ENCODE data around the gene ADAM8. TPM values are rescaled to one million over a fixed set of nuclear protein-coding genes. Genes with fewer than 3 reads are reported as not detected.

The ADAM8 gene
- total and polyA plus RNA-seq, 2 donors: 8.3 to 19.2 TPM

GRCh38 chr10:133217800-133218589, 58.7 kb downstream of the ADAM8 start:
- peaks cover 0 to 2% of the 10 kb centered on the region in 2 donors for H3K9me3 ChIP-seq (ENCODE audit: control insufficient read depth in 2 of 2, insufficient read depth in 1 of 2, low read length in 1 of 2)
- H3K4me3 ChIP-seq (ENCODE audit: low read length in 2 of 2): no peak overlapping the region
- 93% methylated on average over 25 of the region's 25 CpGs for WGBS
- peaks cover 0 to 12% of the 10 kb centered on the region in 2 donors for H3K27me3 ChIP-seq (ENCODE audit: control insufficient read depth in 2 of 2, insufficient read depth in 1 of 2, low read length in 1 of 2)
- H3K36me3 ChIP-seq (ENCODE audit: control insufficient read depth in 2 of 2, insufficient read depth in 2 of 2, low read length in 1 of 2): no peaks in the 10 kb centered on the region
- DNase-seq (ENCODE audit: low read depth in 6 of 9, low spot score in 9 of 9): no peak
- no peaks in the 10 kb centered on the region for H3K4me1 ChIP-seq (ENCODE audit: control insufficient read depth in 2 of 2, insufficient read depth in 2 of 2, low read length in 2 of 2)
- no peak overlapping the region for H3K27ac ChIP-seq (ENCODE audit: low read depth in 1 of 2, low read length in 1 of 2)

GRCh38 chr10:133216776-133217175, 59.9 kb downstream of the ADAM8 start:
- WGBS: 88% methylated on average over 26 of the region's 26 CpGs
- H3K36me3 ChIP-seq (ENCODE audit: control insufficient read depth in 2 of 2, insufficient read depth in 2 of 2, low read length in 1 of 2): no peaks in the 10 kb centered on the region
- H3K4me1 ChIP-seq (ENCODE audit: control insufficient read depth in 2 of 2, insufficient read depth in 2 of 2, low read length in 2 of 2): no peaks in the 10 kb centered on the region
- peaks cover 0 to 2% of the 10 kb centered on the region in 2 donors for H3K9me3 ChIP-seq (ENCODE audit: control insufficient read depth in 2 of 2, insufficient read depth in 1 of 2, low read length in 1 of 2)
- peaks cover 0 to 12% of the 10 kb centered on the region in 2 donors for H3K27me3 ChIP-seq (ENCODE audit: control insufficient read depth in 2 of 2, insufficient read depth in 1 of 2, low read length in 1 of 2)
- H3K27ac ChIP-seq (ENCODE audit: low read depth in 1 of 2, low read length in 1 of 2): no peak overlapping the region
- no peak overlapping the region for H3K4me3 ChIP-seq (ENCODE audit: low read length in 2 of 2)
- no peak for DNase-seq (ENCODE audit: low read depth in 6 of 9, low spot score in 9 of 9)

- Histone ChIP-seq H3K9me3 (ENCODE audit: control insufficient read depth in 2 of 2, insufficient read depth in 1 of 2, low read length in 1 of 2) (peaks cover 0 to 2% of the 10 kb centered on the region in 2 donors), H3K4me1 (ENCODE audit: control insufficient read depth in 2 of 2, insufficient read depth in 2 of 2, low read length in 2 of 2) (no peaks in the 10 kb centered on the region), H3K27me3 (ENCODE audit: control insufficient read depth in 2 of 2, insufficient read depth in 1 of 2, low read length in 1 of 2) (peaks cover 0 to 8% of the 10 kb centered on the region in 2 donors), H3K4me3 (ENCODE audit: low read length in 2 of 2) (no peak overlapping the region), H3K36me3 (ENCODE audit: control insufficient read depth in 2 of 2, insufficient read depth in 2 of 2, low read length in 1 of 2) (no peaks in the 10 kb centered on the region), H3K27ac (ENCODE audit: low read depth in 1 of 2, low read length in 1 of 2) (no peak overlapping the region)
- WGBS: 96% methylated on average over 27 of the region's 27 CpGs
- DNase-seq (ENCODE audit: low read depth in 6 of 9, low spot score in 9 of 9): no peak
Observed at GRCh38 chr10:133215586-133215985, 61.1 kb downstream of the ADAM8 start.

GRCh38 chr10:133214468-133215410, 61.9 kb downstream of the ADAM8 start:
- no peaks in the 10 kb centered on the region for H3K36me3 ChIP-seq (ENCODE audit: control insufficient read depth in 2 of 2, insufficient read depth in 2 of 2, low read length in 1 of 2)
- H3K9me3 ChIP-seq (ENCODE audit: control insufficient read depth in 2 of 2, insufficient read depth in 1 of 2, low read length in 1 of 2): peaks cover 0 to 2% of the 10 kb centered on the region in 2 donors
- 88% methylated on average over 28 of the region's 28 CpGs for WGBS
- no peak overlapping the region for H3K4me3 ChIP-seq (ENCODE audit: low read length in 2 of 2)
- no peak for DNase-seq (ENCODE audit: low read depth in 6 of 9, low spot score in 9 of 9)
- no peaks in the 10 kb centered on the region for H3K4me1 ChIP-seq (ENCODE audit: control insufficient read depth in 2 of 2, insufficient read depth in 2 of 2, low read length in 2 of 2)
- no peak overlapping the region for H3K27ac ChIP-seq (ENCODE audit: low read depth in 1 of 2, low read length in 1 of 2)
- peaks cover 0 to 7% of the 10 kb centered on the region in 2 donors for H3K27me3 ChIP-seq (ENCODE audit: control insufficient read depth in 2 of 2, insufficient read depth in 1 of 2, low read length in 1 of 2)

GRCh38 chr10:133213641-133214467, 62.8 kb downstream of the ADAM8 start:
- 92% methylated on average over 32 of the region's 32 CpGs for WGBS
- no peak for DNase-seq (ENCODE audit: low read depth in 6 of 9, low spot score in 9 of 9)
- no peaks in the 10 kb centered on the region for H3K27me3 ChIP-seq (ENCODE audit: control insufficient read depth in 2 of 2, insufficient read depth in 1 of 2, low read length in 1 of 2)

GRCh38 chr10:133212853-133213494, 63.7 kb downstream of the ADAM8 start:
- Histone ChIP-seq H3K4me3 (ENCODE audit: low read length in 2 of 2) (no peak overlapping the region), H3K9me3 (ENCODE audit: control insufficient read depth in 2 of 2, insufficient read depth in 1 of 2, low read length in 1 of 2) (peaks cover 0 to 2% of the 10 kb centered on the region in 2 donors), H3K27me3 (ENCODE audit: control insufficient read depth in 2 of 2, insufficient read depth in 1 of 2, low read length in 1 of 2) (no peaks in the 10 kb centered on the region), H3K27ac (ENCODE audit: low read depth in 1 of 2, low read length in 1 of 2) (no peak overlapping the region), H3K36me3 (ENCODE audit: control insufficient read depth in 2 of 2, insufficient read depth in 2 of 2, low read length in 1 of 2) (no peaks in the 10 kb centered on the region), H3K4me1 (ENCODE audit: control insufficient read depth in 2 of 2, insufficient read depth in 2 of 2, low read length in 2 of 2) (no peaks in the 10 kb centered on the region)
- WGBS: 84% methylated on average over 20 of the region's 20 CpGs
- DNase-seq (ENCODE audit: low read depth in 6 of 9, low spot score in 9 of 9): no peak

More at GRCh38 chr10:133213641-133214467, 62.8 kb downstream of the ADAM8 start:
- Histone ChIP-seq H3K4me3 (ENCODE audit: low read length in 2 of 2) (no peak overlapping the region), H3K27ac (ENCODE audit: low read depth in 1 of 2, low read length in 1 of 2) (no peak overlapping the region), H3K4me1 (ENCODE audit: control insufficient read depth in 2 of 2, insufficient read depth in 2 of 2, low read length in 2 of 2) (no peaks in the 10 kb centered on the region), H3K9me3 (ENCODE audit: control insufficient read depth in 2 of 2, insufficient read depth in 1 of 2, low read length in 1 of 2) (peaks cover 0 to 2% of the 10 kb centered on the region in 2 donors), H3K36me3 (ENCODE audit: control insufficient read depth in 2 of 2, insufficient read depth in 2 of 2, low read length in 1 of 2) (no peaks in the 10 kb centered on the region)

Other genes with a start within 250 kb of the ADAM8 start
- gene ADGRA1, start 188.9 kb downstream of the ADAM8 start, total RNA-seq: not detected
- gene ADGRA1, start 188.9 kb downstream of the ADAM8 start, polyA plus RNA-seq: 0.02 TPM
- gene KNDC1, start 116.6 kb downstream of the ADAM8 start, total RNA-seq: 0.19 TPM
- gene KNDC1, start 116.6 kb downstream of the ADAM8 start, polyA plus RNA-seq: 0.02 TPM
- gene UTF1, start 46.7 kb downstream of the ADAM8 start, total RNA-seq: not detected
- 0.02 TPM for gene UTF1, start 46.7 kb downstream of the ADAM8 start, polyA plus RNA-seq
- 0.09 TPM for gene VENTX, start 39.0 kb downstream of the ADAM8 start, total RNA-seq
- gene VENTX, start 39.0 kb downstream of the ADAM8 start, polyA plus RNA-seq: 1.5 TPM
- 26.9 TPM for gene TUBGCP2, start 32.0 kb upstream of the ADAM8 start, total RNA-seq
- 164 TPM for gene TUBGCP2, start 32.0 kb upstream of the ADAM8 start, polyA plus RNA-seq
- 20.6 TPM for gene ZNF511, start 32.0 kb upstream of the ADAM8 start, total RNA-seq
- gene ZNF511, start 32.0 kb upstream of the ADAM8 start, polyA plus RNA-seq: 39.1 TPM
- not detected for gene CALY, start 60.0 kb upstream of the ADAM8 start, total RNA-seq
- gene CALY, start 60.0 kb upstream of the ADAM8 start, polyA plus RNA-seq: 0.21 TPM
- gene PRAP1, start 70.5 kb upstream of the ADAM8 start, total RNA-seq: 1.0 TPM
- gene PRAP1, start 70.5 kb upstream of the ADAM8 start, polyA plus RNA-seq: 1.2 TPM
- 18.3 TPM for gene FUOM, start 81.2 kb upstream of the ADAM8 start, total RNA-seq
- gene FUOM, start 81.2 kb upstream of the ADAM8 start, polyA plus RNA-seq: 23.9 TPM
- 39.8 TPM for gene ECHS1, start 96.5 kb upstream of the ADAM8 start, total RNA-seq
- gene ECHS1, start 96.5 kb upstream of the ADAM8 start, polyA plus RNA-seq: 54.9 TPM
- 2.9 TPM for gene PAOX, start 102.4 kb upstream of the ADAM8 start, total RNA-seq
- gene PAOX, start 102.4 kb upstream of the ADAM8 start, polyA plus RNA-seq: 6.5 TPM
- gene MTG1, start 117.3 kb upstream of the ADAM8 start, total RNA-seq: 22.7 TPM
- gene MTG1, start 117.3 kb upstream of the ADAM8 start, polyA plus RNA-seq: 59.4 TPM
- gene SPRN, start 147.8 kb upstream of the ADAM8 start, total RNA-seq: 0.05 TPM
- gene SPRN, start 147.8 kb upstream of the ADAM8 start, polyA plus RNA-seq: 0.46 TPM
- 0.94 TPM for gene SCART1, start 177.1 kb upstream of the ADAM8 start, total RNA-seq
- gene SCART1, start 177.1 kb upstream of the ADAM8 start, polyA plus RNA-seq: 1.6 TPM

Measured in thymus (tissue), 11 donors.